Measurements from ENCODE around the gene GPC1.

The GPC1 gene

GRCh38 chr2:240461471-240462072 is 26.1 kb downstream of the GPC1 start:
- no peak for TF ChIP-seq FOXP2 (optimal IDR thresholded peaks at IDR 0.05; ENCODE audit: borderline replicate concordance, extremely low read depth, extremely low read length, insufficient read depth)
- no peak for TF ChIP-seq TAF1 (IDR thresholded peaks at IDR 0.05; ENCODE audit: borderline replicate concordance, insufficient read depth, low read length)
- TF ChIP-seq POLR2AphosphoS5 (IDR thresholded peaks at IDR 0.05; ENCODE audit: low read depth, low read length), result no peak
- TF ChIP-seq, protein P1, sequence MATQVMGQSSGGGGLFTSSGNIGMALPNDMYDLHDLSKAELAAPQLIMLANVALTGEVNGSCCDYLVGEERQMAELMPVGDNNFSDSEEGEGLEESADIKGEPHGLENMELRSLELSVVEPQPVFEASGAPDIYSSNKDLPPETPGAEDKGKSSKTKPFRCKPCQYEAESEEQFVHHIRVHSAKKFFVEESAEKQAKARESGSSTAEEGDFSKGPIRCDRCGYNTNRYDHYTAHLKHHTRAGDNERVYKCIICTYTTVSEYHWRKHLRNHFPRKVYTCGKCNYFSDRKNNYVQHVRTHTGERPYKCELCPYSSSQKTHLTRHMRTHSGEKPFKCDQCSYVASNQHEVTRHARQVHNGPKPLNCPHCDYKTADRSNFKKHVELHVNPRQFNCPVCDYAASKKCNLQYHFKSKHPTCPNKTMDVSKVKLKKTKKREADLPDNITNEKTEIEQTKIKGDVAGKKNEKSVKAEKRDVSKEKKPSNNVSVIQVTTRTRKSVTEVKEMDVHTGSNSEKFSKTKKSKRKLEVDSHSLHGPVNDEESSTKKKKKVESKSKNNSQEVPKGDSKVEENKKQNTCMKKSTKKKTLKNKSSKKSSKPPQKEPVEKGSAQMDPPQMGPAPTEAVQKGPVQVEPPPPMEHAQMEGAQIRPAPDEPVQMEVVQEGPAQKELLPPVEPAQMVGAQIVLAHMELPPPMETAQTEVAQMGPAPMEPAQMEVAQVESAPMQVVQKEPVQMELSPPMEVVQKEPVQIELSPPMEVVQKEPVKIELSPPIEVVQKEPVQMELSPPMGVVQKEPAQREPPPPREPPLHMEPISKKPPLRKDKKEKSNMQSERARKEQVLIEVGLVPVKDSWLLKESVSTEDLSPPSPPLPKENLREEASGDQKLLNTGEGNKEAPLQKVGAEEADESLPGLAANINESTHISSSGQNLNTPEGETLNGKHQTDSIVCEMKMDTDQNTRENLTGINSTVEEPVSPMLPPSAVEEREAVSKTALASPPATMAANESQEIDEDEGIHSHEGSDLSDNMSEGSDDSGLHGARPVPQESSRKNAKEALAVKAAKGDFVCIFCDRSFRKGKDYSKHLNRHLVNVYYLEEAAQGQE (IDR thresholded peaks at IDR 0.05; ENCODE audit: insufficient read depth in 1 of 2, low read depth in 2 of 2, low read length in 2 of 2), result no peak
- no peak for TF ChIP-seq SIN3A (IDR thresholded peaks at IDR 0.05; ENCODE audit: borderline replicate concordance, insufficient read depth, low read length)

GRCh38 chr2:240462073-240462706 is 26.7 kb downstream of the GPC1 start:
- no peak for TF ChIP-seq TAF1 (IDR thresholded peaks at IDR 0.05; ENCODE audit: borderline replicate concordance, insufficient read depth, low read length)
- TF ChIP-seq POLR2AphosphoS5 (IDR thresholded peaks at IDR 0.05; ENCODE audit: low read depth, low read length), result no peak
- TF ChIP-seq FOXP2 (optimal IDR thresholded peaks at IDR 0.05; ENCODE audit: borderline replicate concordance, extremely low read depth, extremely low read length, insufficient read depth), result no peak
- no peak for TF ChIP-seq SIN3A (IDR thresholded peaks at IDR 0.05; ENCODE audit: borderline replicate concordance, insufficient read depth, low read length)
- TF ChIP-seq, protein P1 (IDR thresholded peaks at IDR 0.05; ENCODE audit: insufficient read depth in 1 of 2, low read depth in 2 of 2, low read length in 2 of 2), result no peak

- TF ChIP-seq POLR2AphosphoS5 (IDR thresholded peaks at IDR 0.05; ENCODE audit: low read depth, low read length) (no peak), SIN3A (IDR thresholded peaks at IDR 0.05; ENCODE audit: borderline replicate concordance, insufficient read depth, low read length) (no peak), FOXP2 (optimal IDR thresholded peaks at IDR 0.05; ENCODE audit: borderline replicate concordance, extremely low read depth, extremely low read length, insufficient read depth) (no peak), TAF1 (IDR thresholded peaks at IDR 0.05; ENCODE audit: borderline replicate concordance, insufficient read depth, low read length) (no peak)
- TF ChIP-seq, protein P1 (IDR thresholded peaks at IDR 0.05; ENCODE audit: insufficient read depth in 1 of 2, low read depth in 2 of 2, low read length in 2 of 2), result no peak
Measured at GRCh38 chr2:240462707-240463273, 27.3 kb downstream of the GPC1 start.

DNA sequence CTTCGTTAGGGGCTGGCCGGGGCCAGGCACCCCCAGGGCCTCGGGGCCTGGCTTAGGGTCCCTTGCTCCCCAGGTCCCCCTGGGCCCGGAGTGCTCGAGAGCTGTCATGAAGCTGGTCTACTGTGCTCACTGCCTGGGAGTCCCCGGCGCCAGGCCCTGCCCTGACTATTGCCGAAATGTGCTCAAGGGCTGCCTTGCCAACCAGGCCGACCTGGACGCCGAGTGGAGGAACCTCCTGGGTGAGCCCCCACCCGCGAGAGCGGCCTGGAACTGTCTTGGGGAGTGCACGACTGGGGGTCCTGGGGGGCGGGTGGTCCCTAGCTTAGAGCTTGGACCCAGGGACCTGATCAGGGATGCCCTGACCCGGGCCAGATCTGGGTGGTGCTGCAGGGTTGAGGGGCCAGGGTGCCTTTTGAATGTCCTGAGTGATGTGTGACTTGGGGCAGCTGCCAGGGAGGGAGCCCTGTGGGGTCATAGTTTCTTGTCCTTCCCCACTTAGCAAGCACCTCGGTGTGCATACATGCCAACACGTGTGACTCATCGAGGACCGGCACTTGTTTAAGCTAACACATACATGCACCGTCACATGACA is 27.9 kb downstream of the GPC1 start:
- no peak for TF ChIP-seq SIN3A (IDR thresholded peaks at IDR 0.05; ENCODE audit: borderline replicate concordance, insufficient read depth, low read length)
- TF ChIP-seq FOXP2 (optimal IDR thresholded peaks at IDR 0.05; ENCODE audit: borderline replicate concordance, extremely low read depth, extremely low read length, insufficient read depth), result no peak
- TF ChIP-seq POLR2AphosphoS5 (IDR thresholded peaks at IDR 0.05; ENCODE audit: low read depth, low read length), result no peak
- TF ChIP-seq TAF1 (IDR thresholded peaks at IDR 0.05; ENCODE audit: borderline replicate concordance, insufficient read depth, low read length), result no peak
- TF ChIP-seq, protein P1 (IDR thresholded peaks at IDR 0.05; ENCODE audit: insufficient read depth in 1 of 2, low read depth in 2 of 2, low read length in 2 of 2), result no peak

Data from PFSK-1 (cell line).